ENCODE measurements around the gene AJAP1. TPM values are rescaled to one million over a fixed set of nuclear protein-coding genes. Genes with fewer than 3 reads are reported as not detected.

Gene AJAP1
- total RNA-seq, 1 donor, result under 0.01 TPM

DNA sequence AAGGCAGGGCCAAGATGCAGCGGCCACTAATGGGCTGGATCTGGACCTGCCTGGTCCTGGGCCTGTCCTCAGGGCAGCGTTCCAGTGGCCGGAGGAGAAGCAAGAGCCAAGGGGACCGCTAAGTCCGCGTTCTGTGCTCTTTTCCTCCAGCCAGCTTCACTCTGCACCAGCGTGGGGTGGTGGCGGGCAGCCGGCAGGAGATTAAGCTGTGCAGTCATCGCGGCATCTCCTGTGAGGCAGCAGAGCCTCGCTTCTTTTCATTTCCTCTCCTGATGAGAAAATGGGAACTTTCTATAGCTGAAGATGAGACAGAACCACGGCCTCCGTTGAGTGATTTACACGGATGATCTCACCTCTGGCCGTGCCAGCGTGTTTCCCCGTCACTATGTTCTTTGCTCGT is 43.4 kb downstream of the AJAP1 start:
- no peak overlapping the region for H3K4me3 ChIP-seq (ENCODE audit: low read depth, low read length)
- no peak for DNase-seq (ENCODE audit: low read depth)
- no peak for TF ChIP-seq CTCF (IDR thresholded peaks at IDR 0.05; ENCODE audit: insufficient read depth, low read length)

DNA sequence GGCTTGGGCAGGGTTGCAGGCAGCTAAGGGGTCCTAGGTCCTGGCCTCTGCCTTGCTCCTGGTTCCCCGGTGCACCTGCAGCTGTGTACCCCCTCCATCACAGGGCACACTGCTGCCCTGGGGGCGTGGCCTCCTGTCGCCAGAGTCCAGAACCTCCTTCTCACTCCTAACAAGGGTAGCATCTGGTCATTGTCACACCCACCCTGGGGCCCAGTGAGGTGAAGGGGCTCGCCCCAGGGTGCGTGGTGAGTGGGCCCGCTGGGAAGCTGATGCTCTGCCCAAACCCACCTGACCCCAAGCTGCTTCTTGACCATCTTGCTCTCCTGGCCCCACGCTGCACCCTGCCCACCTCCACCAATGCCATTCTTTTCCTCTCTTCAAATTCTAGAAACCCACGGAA is 44.5 kb downstream of the AJAP1 start:
- no peak for TF ChIP-seq CTCF (IDR thresholded peaks at IDR 0.05; ENCODE audit: insufficient read depth, low read length)
- no peak for DNase-seq (ENCODE audit: low read depth)
- no peak overlapping the region for H3K4me3 ChIP-seq (ENCODE audit: low read depth, low read length)

- no peak for DNase-seq (ENCODE audit: low read depth)
- TF ChIP-seq CTCF (IDR thresholded peaks at IDR 0.05; ENCODE audit: insufficient read depth, low read length), result no peak
- H3K4me3 ChIP-seq (ENCODE audit: low read depth, low read length), result no peak overlapping the region
Measured at GRCh38 chr1:4699376-4700301, 45.2 kb downstream of the AJAP1 start.

DNA sequence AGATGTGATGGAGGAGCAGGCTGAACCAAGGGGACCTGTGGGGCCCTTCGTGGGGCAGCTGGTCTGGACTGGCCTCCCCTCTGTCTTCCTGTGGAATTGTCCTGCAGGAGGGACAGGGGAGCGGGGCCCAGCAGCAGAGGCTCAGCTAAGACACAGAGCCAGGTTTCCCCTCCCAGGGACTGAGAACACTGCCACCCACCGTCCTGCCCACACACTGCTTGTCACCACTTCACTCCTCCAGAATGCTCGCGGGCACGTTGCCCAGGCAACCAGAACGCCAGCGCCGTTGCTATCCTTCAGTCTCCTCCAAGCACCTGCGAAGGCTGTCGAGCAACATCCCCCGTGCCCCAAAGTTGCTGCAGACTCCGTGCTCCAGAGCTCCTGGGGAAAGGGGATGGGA is 46.4 kb downstream of the AJAP1 start:
- TF ChIP-seq CTCF (IDR thresholded peaks at IDR 0.05; ENCODE audit: insufficient read depth, low read length), result no peak

DNA sequence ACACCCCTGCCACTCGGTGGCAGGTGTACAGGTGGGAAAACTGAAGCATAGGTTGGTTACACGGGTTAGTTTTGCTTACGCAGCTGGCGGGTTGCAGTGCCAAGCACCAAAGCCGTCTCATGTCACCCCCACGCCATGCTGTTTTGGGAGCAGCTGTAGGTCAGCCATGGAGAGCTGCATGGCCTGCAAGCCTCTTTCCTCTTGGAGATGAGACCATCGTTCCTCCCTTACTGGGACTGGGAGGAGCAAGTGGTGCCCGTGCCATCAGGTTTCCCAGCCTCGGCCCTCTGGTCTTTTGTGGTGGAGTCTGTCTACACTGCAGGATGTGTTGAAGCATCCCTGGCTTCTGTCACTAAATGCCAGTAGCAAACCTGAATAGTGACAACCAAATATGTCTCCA is 46.9 kb downstream of the AJAP1 start:
- TF ChIP-seq CTCF (IDR thresholded peaks at IDR 0.05; ENCODE audit: insufficient read depth, low read length), result no peak
- H3K4me3 ChIP-seq (ENCODE audit: low read depth, low read length), result no peak overlapping the region
- DNase-seq (ENCODE audit: low read depth), result no peak

More for the DNA sequence above, 46.4 kb downstream of the AJAP1 start:
- no peak for DNase-seq (ENCODE audit: low read depth)
- no peak overlapping the region for H3K4me3 ChIP-seq (ENCODE audit: low read depth, low read length)

GRCh38 chr1:4702464-4702863 is 48.1 kb downstream of the AJAP1 start:
- DNase-seq (ENCODE audit: low read depth), result no peak
- H3K4me3 ChIP-seq (ENCODE audit: low read depth, low read length), result no peak overlapping the region
- no peak for TF ChIP-seq CTCF (IDR thresholded peaks at IDR 0.05; ENCODE audit: insufficient read depth, low read length)

Measured in fibroblast of the aortic adventitia (primary cell).